ENCODE data around the gene TYW3.
"Not testable (repeated sequence)": the region's sequence is repeated elsewhere in the genome, so short reads cannot be mapped to it uniquely, and the experiment has no call there.

The TYW3 gene

GRCh38 chr1:74733604-74734484 lies 892 bp downstream of the TYW3 start:
- in situ Hi-C loops (cut with HindIII; ENCODE audit: low pct_ligation_motif_present, low sequenced_read_pairs), result no loop called here
- TF ChIP-seq CTCF (IDR thresholded peaks at IDR 0.05; ENCODE audit: low read depth, low read length, missing control alignments), result peak; percentile 77
- Histone ChIP-seq H3K4me3 (ENCODE audit: low read depth, low read length) (peak overlapping the region; percentile 92), H3K27ac (peak overlapping the region; percentile 84), H3K27me3 (replicated peaks) (no peaks in the 10 kb centered on the region), H3K36me3 (replicated peaks) (peaks cover 9% of the 10 kb centered on the region)
- peak; percentile 82 for DNase-seq

- Histone ChIP-seq H3K27ac (no peak overlapping the region), H3K27me3 (replicated peaks) (no peaks in the 10 kb centered on the region), H3K4me3 (ENCODE audit: low read depth, low read length) (no peak overlapping the region), H3K36me3 (replicated peaks) (peaks cover 16% of the 10 kb centered on the region)
- no peak for TF ChIP-seq CTCF (IDR thresholded peaks at IDR 0.05; ENCODE audit: low read depth, low read length, missing control alignments)
- DNase-seq, result no peak
- in situ Hi-C loops (cut with HindIII; ENCODE audit: low pct_ligation_motif_present, low sequenced_read_pairs), result no loop called here
Measured at GRCh38 chr1:74737333-74737732, 4.4 kb downstream of the TYW3 start.

GRCh38 chr1:74740307-74740980 lies 7.5 kb downstream of the TYW3 start:
- peaks cover 29% of the 10 kb centered on the region for H3K36me3 ChIP-seq (replicated peaks)
- H3K27ac ChIP-seq; DNase-seq; H3K4me3 ChIP-seq (ENCODE audit: low read depth, low read length); H3K27me3 ChIP-seq (replicated peaks); in situ Hi-C loops (cut with HindIII; ENCODE audit: low pct_ligation_motif_present, low sequenced_read_pairs): not testable (repeated sequence)

GRCh38 chr1:74745247-74745646 lies 12.3 kb downstream of the TYW3 start:
- H3K4me3 ChIP-seq (ENCODE audit: low read depth, low read length); in situ Hi-C loops (cut with HindIII; ENCODE audit: low pct_ligation_motif_present, low sequenced_read_pairs); H3K27me3 ChIP-seq (replicated peaks); H3K27ac ChIP-seq; DNase-seq: not testable (repeated sequence)
- peaks cover 25% of the 10 kb centered on the region for H3K36me3 ChIP-seq (replicated peaks)

GRCh38 chr1:74748960-74749359 lies 16.0 kb downstream of the TYW3 start:
- no peak for DNase-seq
- H3K36me3 ChIP-seq (replicated peaks), result peaks cover 39% of the 10 kb centered on the region
- no peak for TF ChIP-seq CTCF (IDR thresholded peaks at IDR 0.05; ENCODE audit: low read depth, low read length, missing control alignments)
- H3K27me3 ChIP-seq (replicated peaks), result no peaks in the 10 kb centered on the region
- H3K4me3 ChIP-seq (ENCODE audit: low read depth, low read length), result no peak overlapping the region
- H3K27ac ChIP-seq, result no peak overlapping the region
- in situ Hi-C loops (cut with HindIII; ENCODE audit: low pct_ligation_motif_present, low sequenced_read_pairs), result no loop called here

DNA sequence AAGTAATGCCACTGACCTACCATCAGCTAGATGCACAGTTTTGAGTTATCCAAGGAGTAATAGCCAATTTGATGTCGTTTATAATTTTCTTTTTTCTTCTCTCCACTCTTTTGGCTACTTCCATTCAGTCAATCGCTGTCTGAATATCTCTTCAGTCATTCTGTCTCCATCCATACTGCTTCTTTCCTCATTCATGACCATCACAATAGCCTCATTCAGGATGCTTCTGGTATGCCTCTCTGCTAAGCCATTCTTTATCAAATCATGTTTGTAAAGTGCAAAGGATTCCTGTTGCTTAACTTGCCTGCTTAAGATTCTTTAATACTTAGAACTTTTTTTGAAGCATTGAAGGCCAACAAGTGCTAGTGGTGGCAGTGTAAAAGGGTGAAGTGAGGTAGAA lies 20.2 kb downstream of the TYW3 start:
- Histone ChIP-seq H3K4me3 (ENCODE audit: low read depth, low read length) (no peak overlapping the region), H3K36me3 (replicated peaks) (peaks cover 39% of the 10 kb centered on the region), H3K27ac (no peak overlapping the region), H3K27me3 (replicated peaks) (no peaks in the 10 kb centered on the region)
- no peak for DNase-seq
- in situ Hi-C loops (cut with HindIII; ENCODE audit: low pct_ligation_motif_present, low sequenced_read_pairs), result no loop called here
- no peak for TF ChIP-seq CTCF (IDR thresholded peaks at IDR 0.05; ENCODE audit: low read depth, low read length, missing control alignments)
